HepG2 (cell line): ENCODE measurements around the gene CCDC142. TPM values are rescaled to one million over a fixed set of nuclear protein-coding genes. Genes with fewer than 3 reads are reported as not detected.

Source experiments
- CREM ChIP-seq, 2 experiments: sonication (generic) in 1 of 2; formaldehyde crosslinking in 1 of 2; IDR thresholded peaks; 2 replicates each; pipeline versions ENCODE4 v1.4.0 to v1.6.1; 2016 to 2020; ENCODE audit warnings: antibody characterized with exemption in 1 of 2, mild to moderate bottlenecking in 1 of 2, missing genetic modification reagents in 1 of 2
- CSRNP2 ChIP-seq: sonication (generic); formaldehyde crosslinking; conservative IDR thresholded peaks from 2 replicates; pipeline ENCODE4 v1.8.0; 2022; ENCODE audit warnings: low read depth, missing genetic modification reagents
- FIP1L1 ChIP-seq: fragments of 200-400 bp; formaldehyde crosslinking; IDR thresholded peaks from 2 replicates; pipeline ENCODE4 v1.6.1; 2018; ENCODE audit warnings: low read depth, mild to moderate bottlenecking, low read length, moderate library complexity, borderline replicate concordance; ENCODE audit not compliant: insufficient read depth
- FOXA3 ChIP-seq: IDR thresholded peaks from 2 replicates; pipeline ENCODE4 v1.6.1; 2016; ENCODE audit warnings: missing genetic modification reagents, missing compliant biosample characterization
- MIER3 ChIP-seq: IDR thresholded peaks from 2 replicates; pipeline ENCODE4 v1.6.1; 2016; ENCODE audit warnings: missing compliant biosample characterization, borderline replicate concordance
- NFKB2 ChIP-seq: sonication (generic); formaldehyde crosslinking; IDR thresholded peaks from 2 replicates; pipeline ENCODE4 v1.4.0; 2020; ENCODE audit warnings: missing genetic modification reagents, borderline replicate concordance
- PTBP1 ChIP-seq: fragments of 200-400 bp; formaldehyde crosslinking; IDR thresholded peaks from 2 replicates; pipeline ENCODE4 v1.6.1; 2018; ENCODE audit warnings: low read length, low read depth; ENCODE audit not compliant: poor library complexity, severe bottlenecking
- RXRB ChIP-seq: IDR thresholded peaks from 2 replicates; pipeline ENCODE4 v1.6.1; 2016; ENCODE audit warnings: borderline replicate concordance, missing genetic modification reagents, missing compliant biosample characterization
- SIX4 ChIP-seq: sonication (generic); formaldehyde crosslinking; IDR thresholded peaks from 2 replicates; pipeline ENCODE4 v1.4.0; 2020; ENCODE audit warnings: missing genetic modification reagents
- TCF7 ChIP-seq: sonication (generic); IDR thresholded peaks from 2 replicates; pipeline ENCODE4 v1.6.1; 2016; ENCODE audit warnings: antibody characterized with exemption, low read depth
- WIZ ChIP-seq: sonication (generic); formaldehyde crosslinking; IDR thresholded peaks from 2 replicates; pipeline ENCODE4 v1.5.1; 2020; ENCODE audit warnings: mild to moderate bottlenecking, missing genetic modification reagents
- ZC3H13 ChIP-seq: sonication (generic); formaldehyde crosslinking; IDR thresholded peaks from 2 replicates; pipeline ENCODE4 v1.8.1; 2023; ENCODE audit warnings: mild to moderate bottlenecking, missing genetic modification reagents, moderate library complexity
- ZNF263 ChIP-seq: sonication (generic); formaldehyde crosslinking; IDR thresholded peaks from 2 replicates; pipeline ENCODE4 v1.4.0; 2020; ENCODE audit warnings: missing genetic modification reagents
- ZNF672 ChIP-seq: sonication (generic); formaldehyde crosslinking; IDR thresholded peaks from 2 replicates; pipeline ENCODE4 v1.8.1; 2022; ENCODE audit warnings: missing genetic modification reagents
- ZNF776 ChIP-seq: sonication (generic); formaldehyde crosslinking; IDR thresholded peaks from 2 replicates; pipeline ENCODE4 v1.4.0; 2020; ENCODE audit warnings: mild to moderate bottlenecking, missing genetic modification reagents
- ZSCAN21 ChIP-seq: sonication (generic); formaldehyde crosslinking; IDR thresholded peaks from 2 replicates; pipeline ENCODE4 v1.8.0; 2022; ENCODE audit warnings: mild to moderate bottlenecking, missing genetic modification reagents, moderate library complexity, borderline replicate concordance
- polyA plus RNA-seq, 8 experiments: library from polyadenylated mRNA; depleted of rRNA in 3 of 8; stranded (reverse) in 7 of 8; unstranded in 1 of 8; fragments of >200 nt; fragmentation: Illumina TruSeq in 4 of 8; extraction: Trizol in 4 of 8; gene quantifications; 2 replicates each; pipeline versions ENCODE4 v1.2.1 to v1.2.3, GENCODE V29; 2011 to 2016; ENCODE audit warnings: low read depth in 4 of 8, missing spikeins in 1 of 8, mixed read lengths in 1 of 8; ENCODE audit not compliant: insufficient read depth in 1 of 8
- total RNA-seq, 5 experiments: library from RNA; depleted of rRNA; stranded (reverse); fragments of >200 nt; fragmentation: Illumina TruSeq; extraction: Trizol; gene quantifications; 2 replicates each; pipeline ENCODE4 v1.2.3, GENCODE V29; 2016; ENCODE audit warnings: low read depth in 1 of 5
- TF ChIP-seq, protein P1 (sequence below): sonication (generic); formaldehyde crosslinking; IDR thresholded peaks from 2 replicates; pipeline ENCODE4 v1.4.0; 2020; ENCODE audit warnings: low read depth, mild to moderate bottlenecking, missing genetic modification reagents
- TF ChIP-seq, protein P2 (sequence below): sonication (generic); formaldehyde crosslinking; IDR thresholded peaks from 2 replicates; pipeline ENCODE4 v1.4.0; 2020; ENCODE audit warnings: missing genetic modification reagents
- TF ChIP-seq, protein P3 (sequence below): sonication (generic); formaldehyde crosslinking; IDR thresholded peaks from 2 replicates; pipeline ENCODE4 v1.4.0; 2020; ENCODE audit warnings: missing genetic modification reagents

Gene CCDC142
- total and polyA plus RNA-seq, 2 of the 13 experiments (the other 11 are each of a cell fraction or from before 2014, with no cell fraction given), result 14.7 to 30.4 TPM

- TF ChIP-seq FIP1L1 (no peak), ZC3H13 (CRISPR knock-in tag) (peak; percentile 70; the same call in 1 of the 2 replicates), NFKB2 (CRISPR knock-in tag) (0 out of 2 replicates have a peak, but pooled peaks have one; percentile 45), CREM (IDR thresholded peaks at IDR 0.05) (peak; percentile 75; the same call in 1 of the 2 replicates), CREM (CRISPR knock-in tag; IDR thresholded peaks at IDR 0.05) (no peak), ZNF263 (CRISPR knock-in tag) (peak; percentile 63), RXRB (CRISPR knock-in tag) (no peak; the same call in 1 of the 2 replicates), ZNF776 (CRISPR knock-in tag) (no peak), ZNF672 (no peak), WIZ (peak; percentile 67; the same call in 1 of the 2 replicates), MIER3 (CRISPR knock-in tag) (0 out of 2 replicates have a peak, but pooled peaks have one; percentile 36), CSRNP2 (no peak), ZSCAN21 (CRISPR knock-in tag) (peak; percentile 64; the same call in 1 of the 2 replicates), FOXA3 (CRISPR knock-in tag) (peak; percentile 43), SIX4 (CRISPR knock-in tag) (0 out of 2 replicates have a peak, but pooled peaks have one; percentile 43), TCF7 (peak; percentile 32; the same call in 1 of the 2 replicates), PTBP1 (no peak)
- TF ChIP-seq, protein P1, sequence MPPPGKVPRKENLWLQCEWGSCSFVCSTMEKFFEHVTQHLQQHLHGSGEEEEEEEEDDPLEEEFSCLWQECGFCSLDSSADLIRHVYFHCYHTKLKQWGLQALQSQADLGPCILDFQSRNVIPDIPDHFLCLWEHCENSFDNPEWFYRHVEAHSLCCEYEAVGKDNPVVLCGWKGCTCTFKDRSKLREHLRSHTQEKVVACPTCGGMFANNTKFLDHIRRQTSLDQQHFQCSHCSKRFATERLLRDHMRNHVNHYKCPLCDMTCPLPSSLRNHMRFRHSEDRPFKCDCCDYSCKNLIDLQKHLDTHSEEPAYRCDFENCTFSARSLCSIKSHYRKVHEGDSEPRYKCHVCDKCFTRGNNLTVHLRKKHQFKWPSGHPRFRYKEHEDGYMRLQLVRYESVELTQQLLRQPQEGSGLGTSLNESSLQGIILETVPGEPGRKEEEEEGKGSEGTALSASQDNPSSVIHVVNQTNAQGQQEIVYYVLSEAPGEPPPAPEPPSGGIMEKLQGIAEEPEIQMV (CRISPR knock-in tag), result peak; percentile 74; the same call in 1 of the 2 replicates
- TF ChIP-seq, protein P2, sequence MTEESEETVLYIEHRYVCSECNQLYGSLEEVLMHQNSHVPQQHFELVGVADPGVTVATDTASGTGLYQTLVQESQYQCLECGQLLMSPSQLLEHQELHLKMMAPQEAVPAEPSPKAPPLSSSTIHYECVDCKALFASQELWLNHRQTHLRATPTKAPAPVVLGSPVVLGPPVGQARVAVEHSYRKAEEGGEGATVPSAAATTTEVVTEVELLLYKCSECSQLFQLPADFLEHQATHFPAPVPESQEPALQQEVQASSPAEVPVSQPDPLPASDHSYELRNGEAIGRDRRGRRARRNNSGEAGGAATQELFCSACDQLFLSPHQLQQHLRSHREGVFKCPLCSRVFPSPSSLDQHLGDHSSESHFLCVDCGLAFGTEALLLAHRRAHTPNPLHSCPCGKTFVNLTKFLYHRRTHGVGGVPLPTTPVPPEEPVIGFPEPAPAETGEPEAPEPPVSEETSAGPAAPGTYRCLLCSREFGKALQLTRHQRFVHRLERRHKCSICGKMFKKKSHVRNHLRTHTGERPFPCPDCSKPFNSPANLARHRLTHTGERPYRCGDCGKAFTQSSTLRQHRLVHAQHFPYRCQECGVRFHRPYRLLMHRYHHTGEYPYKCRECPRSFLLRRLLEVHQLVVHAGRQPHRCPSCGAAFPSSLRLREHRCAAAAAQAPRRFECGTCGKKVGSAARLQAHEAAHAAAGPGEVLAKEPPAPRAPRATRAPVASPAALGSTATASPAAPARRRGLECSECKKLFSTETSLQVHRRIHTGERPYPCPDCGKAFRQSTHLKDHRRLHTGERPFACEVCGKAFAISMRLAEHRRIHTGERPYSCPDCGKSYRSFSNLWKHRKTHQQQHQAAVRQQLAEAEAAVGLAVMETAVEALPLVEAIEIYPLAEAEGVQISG, result peak; percentile 15; the same call in 1 of the 2 replicates
- TF ChIP-seq, protein P3, sequence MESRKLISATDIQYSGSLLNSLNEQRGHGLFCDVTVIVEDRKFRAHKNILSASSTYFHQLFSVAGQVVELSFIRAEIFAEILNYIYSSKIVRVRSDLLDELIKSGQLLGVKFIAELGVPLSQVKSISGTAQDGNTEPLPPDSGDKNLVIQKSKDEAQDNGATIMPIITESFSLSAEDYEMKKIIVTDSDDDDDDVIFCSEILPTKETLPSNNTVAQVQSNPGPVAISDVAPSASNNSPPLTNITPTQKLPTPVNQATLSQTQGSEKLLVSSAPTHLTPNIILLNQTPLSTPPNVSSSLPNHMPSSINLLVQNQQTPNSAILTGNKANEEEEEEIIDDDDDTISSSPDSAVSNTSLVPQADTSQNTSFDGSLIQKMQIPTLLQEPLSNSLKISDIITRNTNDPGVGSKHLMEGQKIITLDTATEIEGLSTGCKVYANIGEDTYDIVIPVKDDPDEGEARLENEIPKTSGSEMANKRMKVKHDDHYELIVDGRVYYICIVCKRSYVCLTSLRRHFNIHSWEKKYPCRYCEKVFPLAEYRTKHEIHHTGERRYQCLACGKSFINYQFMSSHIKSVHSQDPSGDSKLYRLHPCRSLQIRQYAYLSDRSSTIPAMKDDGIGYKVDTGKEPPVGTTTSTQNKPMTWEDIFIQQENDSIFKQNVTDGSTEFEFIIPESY, result peak; percentile 6
Measured at GRCh38 chr2:74429487-74430451, 53.0 kb downstream of the CCDC142 start (continued).
